ENCODE data around the gene EXD3.

EXD3 gene

GRCh38 chr9:137312852-137313325, 110.1 kb downstream of the EXD3 start:
- no peak for DNase-seq (ENCODE audit: low read depth)
- TF ChIP-seq, protein P1, sequence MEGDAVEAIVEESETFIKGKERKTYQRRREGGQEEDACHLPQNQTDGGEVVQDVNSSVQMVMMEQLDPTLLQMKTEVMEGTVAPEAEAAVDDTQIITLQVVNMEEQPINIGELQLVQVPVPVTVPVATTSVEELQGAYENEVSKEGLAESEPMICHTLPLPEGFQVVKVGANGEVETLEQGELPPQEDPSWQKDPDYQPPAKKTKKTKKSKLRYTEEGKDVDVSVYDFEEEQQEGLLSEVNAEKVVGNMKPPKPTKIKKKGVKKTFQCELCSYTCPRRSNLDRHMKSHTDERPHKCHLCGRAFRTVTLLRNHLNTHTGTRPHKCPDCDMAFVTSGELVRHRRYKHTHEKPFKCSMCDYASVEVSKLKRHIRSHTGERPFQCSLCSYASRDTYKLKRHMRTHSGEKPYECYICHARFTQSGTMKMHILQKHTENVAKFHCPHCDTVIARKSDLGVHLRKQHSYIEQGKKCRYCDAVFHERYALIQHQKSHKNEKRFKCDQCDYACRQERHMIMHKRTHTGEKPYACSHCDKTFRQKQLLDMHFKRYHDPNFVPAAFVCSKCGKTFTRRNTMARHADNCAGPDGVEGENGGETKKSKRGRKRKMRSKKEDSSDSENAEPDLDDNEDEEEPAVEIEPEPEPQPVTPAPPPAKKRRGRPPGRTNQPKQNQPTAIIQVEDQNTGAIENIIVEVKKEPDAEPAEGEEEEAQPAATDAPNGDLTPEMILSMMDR (IDR thresholded peaks at IDR 0.05; ENCODE audit: low read length, missing control alignments), result no peak
- H3K4me3 ChIP-seq (replicated peaks; ENCODE audit: low read depth, low read length), result no peak overlapping the region

DNA sequence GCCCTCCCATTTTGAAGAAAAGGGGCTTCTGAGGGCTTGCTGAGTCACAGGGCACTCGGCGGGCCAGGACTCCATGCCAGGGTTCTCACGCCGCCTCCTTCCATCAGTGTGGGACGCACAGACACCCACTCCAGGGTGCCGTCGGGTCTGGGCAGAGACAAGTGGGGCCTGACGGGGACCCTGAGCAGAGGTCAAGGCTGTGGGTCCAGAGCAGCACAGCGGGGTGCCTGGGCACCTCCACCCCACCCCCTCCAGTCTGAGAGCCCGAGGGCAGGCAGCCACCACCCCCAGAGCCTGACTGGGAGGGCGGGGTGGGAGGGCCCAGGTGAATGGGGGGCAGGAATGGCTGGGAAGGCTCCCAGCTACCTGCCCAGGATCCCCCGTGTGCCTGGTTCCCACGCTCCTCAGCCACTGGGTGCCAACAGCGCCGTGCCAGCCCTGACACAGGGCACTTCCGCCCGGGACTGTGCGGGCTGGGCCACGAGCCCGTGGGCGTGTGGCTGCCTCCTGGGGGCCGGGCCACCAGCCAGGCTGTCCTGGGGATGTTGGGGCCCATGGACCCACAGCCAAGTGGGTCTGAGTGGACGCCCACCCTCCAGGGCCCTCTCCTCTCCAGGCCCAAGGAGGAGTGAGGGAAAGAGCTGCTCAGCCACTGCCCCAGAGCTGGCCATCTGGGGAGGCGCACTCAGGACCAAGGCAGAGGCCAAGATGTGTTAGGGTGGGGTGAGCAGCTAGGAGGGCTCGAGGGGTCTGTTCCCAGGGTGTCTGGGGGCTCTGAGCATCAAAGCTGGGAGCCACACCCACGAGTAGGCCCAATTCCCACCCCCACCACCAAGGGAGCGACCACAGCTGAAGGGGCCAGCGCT, 110.7 kb downstream of the EXD3 start:
- DNase-seq (ENCODE audit: low read depth), result no peak
- TF ChIP-seq, protein P1 (IDR thresholded peaks at IDR 0.05; ENCODE audit: low read length, missing control alignments), result no peak
- no peak overlapping the region for H3K4me3 ChIP-seq (replicated peaks; ENCODE audit: low read depth, low read length)

DNA sequence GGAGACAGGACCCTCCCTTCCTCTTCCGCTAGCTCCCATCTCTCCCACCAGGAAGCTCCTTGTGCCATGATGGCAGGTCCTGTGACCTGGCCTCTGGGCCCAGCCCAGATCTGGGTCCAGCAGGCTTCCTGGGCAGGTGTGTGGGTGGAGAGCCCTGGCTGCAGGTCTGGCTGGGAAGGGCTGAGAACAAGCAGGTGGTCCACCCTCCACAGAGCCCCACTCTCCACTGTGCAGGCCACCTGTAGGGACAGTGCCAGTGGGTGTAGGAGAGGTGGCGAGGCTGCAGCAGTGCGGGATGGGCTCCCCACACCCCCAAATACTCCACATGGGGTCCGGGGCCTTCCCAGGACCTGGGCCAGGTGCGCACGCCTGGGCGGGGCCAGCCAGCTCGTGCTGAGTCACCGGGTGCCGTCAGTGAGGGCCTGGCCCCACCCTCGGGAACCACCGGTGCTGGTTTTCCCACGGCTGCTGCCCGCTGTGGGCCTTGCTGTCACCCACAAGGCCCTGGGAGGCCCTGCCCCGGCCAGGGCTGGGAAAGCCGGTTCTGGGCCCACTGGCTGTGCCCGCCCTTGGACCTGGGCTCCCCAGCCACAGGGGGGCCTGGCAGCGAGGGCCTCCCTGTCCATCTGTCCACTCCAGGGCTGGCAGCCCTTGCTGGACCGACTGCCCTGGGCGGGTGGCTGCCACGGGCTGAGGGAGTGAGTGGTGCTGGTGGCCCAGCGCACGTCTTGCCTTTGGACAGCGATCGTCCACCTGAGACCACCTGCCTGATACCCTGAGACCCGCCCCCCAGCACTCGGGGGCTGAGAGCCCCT, 111.6 kb downstream of the EXD3 start:
- DNase-seq (ENCODE audit: low read depth), result peak; percentile 26
- TF ChIP-seq, protein P1 (IDR thresholded peaks at IDR 0.05; ENCODE audit: low read length, missing control alignments), result no peak
- no peak overlapping the region for H3K4me3 ChIP-seq (replicated peaks; ENCODE audit: low read depth, low read length)

- H3K4me3 ChIP-seq (replicated peaks; ENCODE audit: low read depth, low read length), result no peak overlapping the region
- TF ChIP-seq, protein P1 (IDR thresholded peaks at IDR 0.05; ENCODE audit: low read length, missing control alignments), result no peak
- no peak for DNase-seq (ENCODE audit: low read depth)
These were observed 112.5 kb downstream of the EXD3 start for GRCh38 chr9:137310189-137311052.

DNA sequence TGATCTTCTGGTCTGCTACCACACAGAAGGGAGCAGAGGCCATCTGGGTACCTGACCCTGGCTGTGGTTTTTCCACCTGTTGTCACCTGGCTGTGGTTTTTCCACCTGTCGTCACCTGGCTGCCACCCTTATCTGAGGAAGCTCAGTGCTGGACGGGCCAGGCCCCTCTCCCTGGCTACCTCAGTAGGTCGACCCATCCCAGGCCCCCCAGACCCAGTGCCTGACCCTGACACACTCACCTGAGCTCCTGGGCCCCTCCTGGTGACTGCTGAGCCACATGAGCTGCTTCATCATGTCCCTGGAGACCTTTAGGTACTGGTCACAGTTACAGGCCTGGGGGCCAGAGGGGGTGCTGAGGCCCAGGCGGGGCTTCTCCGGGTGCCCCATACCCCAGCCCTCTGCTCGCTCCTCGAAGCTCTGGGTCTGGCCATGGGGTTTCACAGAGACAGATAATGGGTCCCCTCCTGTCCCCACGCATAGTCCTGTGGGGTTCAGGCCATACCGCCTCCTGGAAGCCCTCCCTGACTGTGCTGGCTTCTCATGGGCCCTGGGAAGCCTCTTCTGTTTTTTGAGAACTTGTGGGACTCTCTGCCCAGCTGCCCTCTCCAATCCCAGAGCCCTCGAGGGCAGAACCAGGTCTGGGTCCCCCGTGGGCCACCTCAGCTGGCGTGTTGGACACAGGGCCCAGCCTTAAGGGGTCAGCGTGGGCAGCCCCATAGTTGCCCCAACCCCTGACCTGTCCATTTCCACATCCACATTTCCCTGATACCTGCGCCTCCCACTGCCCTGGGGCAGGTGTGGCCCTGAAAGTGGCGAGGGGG, 113.4 kb downstream of the EXD3 start:
- TF ChIP-seq, protein P1 (IDR thresholded peaks at IDR 0.05; ENCODE audit: low read length, missing control alignments), result no peak
- DNase-seq (ENCODE audit: low read depth), result no peak
- no peak overlapping the region for H3K4me3 ChIP-seq (replicated peaks; ENCODE audit: low read depth, low read length)

All from fibroblast of pulmonary artery (primary cell).